G401 (cell line): ENCODE measurements around the gene PTPN1. TPM values are rescaled to one million over a fixed set of nuclear protein-coding genes. Genes with fewer than 3 reads are reported as not detected.

Experiments
- DNase-seq: peaks from one replicate; pipeline ENCODE4 v3.0.0-alpha.2; 2015; ENCODE audit warnings: low spot score
- in situ Hi-C: cut with HindIII; loops from 2 replicates; pipeline ENCODE4 v1.10.0; 2016; ENCODE audit warnings: low sequenced_read_pairs, mixed read lengths
- total RNA-seq: library from RNA; depleted of rRNA; stranded (reverse); fragments of >200 nt; shearing (Covaris generic); gene quantifications from 2 replicates; pipeline ENCODE4 v1.2.3, GENCODE V29; 2014

PTPN1 gene
- total RNA-seq, 1 experiment from 2014 or later = 46.5 TPM

- in situ Hi-C loops = no loop called here
- DNase-seq = no peak
These were observed 36.6 kb downstream of the PTPN1 start for GRCh38 chr20:50546729-50547314.

- in situ Hi-C loops = no loop called here
- no peak for DNase-seq
These were observed 37.8 kb downstream of the PTPN1 start for GRCh38 chr20:50547964-50548363.

GRCh38 chr20:50548396-50548795 is 38.2 kb downstream of the PTPN1 start:
- DNase-seq = no peak
- in situ Hi-C loops = no loop called here

GRCh38 chr20:50550531-50550930 is 40.3 kb downstream of the PTPN1 start:
- in situ Hi-C loops = no loop called here
- no peak for DNase-seq

GRCh38 chr20:50551288-50551687 is 41.1 kb downstream of the PTPN1 start:
- DNase-seq = no peak
- in situ Hi-C loops = no loop called here

- no peak for DNase-seq
- in situ Hi-C loops = no loop called here
These were observed 42.8 kb downstream of the PTPN1 start for GRCh38 chr20:50552979-50553378.

DNA sequence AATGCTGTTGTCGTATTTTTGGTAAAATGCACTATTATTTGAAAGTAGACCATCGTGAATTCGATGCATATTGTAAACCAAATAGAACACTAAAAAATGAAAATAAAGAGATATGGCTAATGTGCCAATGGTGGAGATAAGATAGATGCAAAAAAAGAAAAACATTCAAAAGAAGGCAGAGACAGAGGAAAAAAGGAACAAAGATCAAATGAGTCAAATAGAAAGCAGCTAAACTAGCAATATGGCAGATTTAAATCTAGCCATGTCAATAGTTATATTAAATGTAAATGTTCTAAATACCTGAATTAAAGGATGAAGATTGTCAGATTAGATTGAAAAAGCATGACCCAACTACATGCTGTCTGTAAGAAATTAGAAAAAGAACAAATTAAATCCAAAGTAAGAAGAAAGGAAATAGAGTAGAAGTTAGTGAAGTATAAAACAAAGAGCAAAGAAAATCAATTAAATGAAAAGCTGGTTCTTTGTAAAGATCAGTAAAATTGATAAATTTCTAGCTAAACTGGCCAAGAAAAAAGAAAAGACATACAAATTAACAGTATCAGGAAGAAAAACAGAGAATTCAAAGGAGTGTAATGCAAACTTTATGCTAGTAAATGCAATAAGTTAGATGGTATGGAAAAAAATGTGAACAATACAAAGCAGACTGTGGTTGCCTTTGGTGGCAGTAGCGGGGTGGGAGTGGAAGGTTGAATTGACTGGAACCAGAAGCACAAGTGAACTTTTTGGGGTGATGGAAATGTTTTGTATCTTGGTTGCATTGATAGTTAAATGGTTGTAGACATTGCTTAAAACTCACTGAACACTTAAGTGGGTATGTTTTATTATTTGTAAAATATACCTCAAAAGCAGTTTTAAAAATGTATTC is 44.8 kb downstream of the PTPN1 start:
- in situ Hi-C loops = no loop called here
- DNase-seq = no peak

- DNase-seq = no peak
- in situ Hi-C loops = no loop called here
These were observed 45.5 kb downstream of the PTPN1 start for GRCh38 chr20:50555662-50556061.

DNA sequence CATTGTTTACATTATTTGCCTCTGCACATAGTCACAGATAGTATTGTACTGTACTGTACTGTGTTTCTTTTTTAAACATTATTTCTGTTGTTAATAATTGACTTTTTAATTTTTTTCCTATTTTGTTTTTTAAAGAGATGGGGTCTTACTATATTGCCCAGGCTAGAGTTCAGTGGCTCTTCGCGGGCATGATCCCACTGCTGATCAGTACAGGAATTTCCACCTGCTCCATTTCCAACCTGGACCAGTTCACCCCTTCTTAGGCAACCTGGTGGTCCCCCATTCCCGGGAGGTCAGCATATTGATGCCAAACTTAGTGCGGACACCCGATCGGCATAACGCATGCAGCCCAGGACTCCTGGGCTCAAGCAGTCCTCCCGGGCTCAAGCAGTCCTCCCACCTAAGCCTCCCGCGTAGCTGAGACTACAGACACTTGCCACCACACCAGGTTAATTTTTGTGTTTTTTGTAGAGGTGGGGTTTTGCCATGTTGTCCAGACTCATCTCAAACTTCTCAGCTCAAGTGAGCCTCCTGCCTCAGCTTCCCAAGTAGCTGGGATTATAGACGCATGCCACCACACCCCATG is 47.5 kb downstream of the PTPN1 start:
- in situ Hi-C loops = no loop called here
- no peak for DNase-seq

GRCh38 chr20:50558483-50558925 is 48.3 kb downstream of the PTPN1 start:
- DNase-seq = no peak
- in situ Hi-C loops = no loop called here

DNA sequence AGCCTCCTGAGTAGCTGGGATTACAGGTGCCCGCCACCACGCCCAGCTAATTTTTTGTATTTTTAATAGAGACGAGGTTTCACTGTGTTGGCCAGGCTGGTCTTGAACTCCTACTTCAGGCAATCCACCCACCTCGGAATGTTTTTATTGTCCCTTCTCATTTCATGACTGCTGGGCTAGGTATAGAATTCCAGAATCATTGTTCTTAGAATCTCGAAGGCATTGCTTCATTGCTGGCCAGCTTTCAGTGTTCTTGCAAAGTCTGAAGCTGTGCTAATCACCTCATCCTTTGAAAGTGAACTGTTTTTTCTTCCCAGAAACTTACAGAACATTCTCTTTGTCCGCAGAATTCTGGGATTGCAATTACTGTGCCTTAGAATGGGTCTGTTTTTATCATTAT is 49.0 kb downstream of the PTPN1 start:
- no peak for DNase-seq
- in situ Hi-C loops = no loop called here

DNA sequence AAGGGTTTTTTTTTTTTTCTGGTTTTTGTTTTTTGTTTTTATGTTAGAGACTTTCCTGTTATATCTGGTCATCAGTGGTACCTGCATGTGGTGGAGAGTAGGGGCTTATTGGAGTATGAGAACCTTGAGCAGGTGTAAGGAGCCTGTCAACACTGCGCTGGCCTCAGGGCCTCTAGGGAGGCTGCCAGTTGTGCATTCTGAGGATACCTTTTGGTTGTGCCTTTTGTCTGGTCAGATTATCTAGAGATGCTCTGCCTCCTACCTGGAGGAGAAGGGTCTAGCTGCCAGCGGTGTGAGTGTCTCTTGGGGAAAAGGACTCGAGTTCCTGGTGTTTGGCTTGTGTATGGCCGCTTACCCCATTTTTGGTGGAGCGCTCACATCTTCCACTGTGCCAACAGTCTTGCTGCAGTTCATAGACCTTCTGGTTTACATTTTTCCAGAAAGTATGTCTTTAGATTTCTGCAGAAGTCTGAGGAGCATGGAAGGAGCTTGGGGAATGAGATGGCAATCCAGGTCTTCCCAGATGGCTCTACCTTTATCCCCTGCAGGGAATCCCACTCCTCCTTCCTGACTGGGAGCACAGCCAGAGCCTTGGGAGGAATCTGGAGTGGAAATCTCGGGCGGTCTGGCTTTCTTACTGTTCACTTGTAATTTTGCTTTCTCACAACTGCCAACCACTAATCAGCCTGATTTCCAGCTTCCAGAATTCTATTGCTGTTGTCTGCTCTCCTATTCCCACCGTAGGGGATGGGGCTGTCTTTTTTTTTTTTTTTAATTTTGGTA is 49.9 kb downstream of the PTPN1 start:
- peak; percentile 27 for DNase-seq
- in situ Hi-C loops = no loop called here

- in situ Hi-C loops = no loop called here
- no peak for DNase-seq
These were observed 50.7 kb downstream of the PTPN1 start for GRCh38 chr20:50560867-50561266.

- in situ Hi-C loops = no loop called here
- no peak for DNase-seq
These were observed 51.3 kb downstream of the PTPN1 start for GRCh38 chr20:50561379-50562078.

DNA sequence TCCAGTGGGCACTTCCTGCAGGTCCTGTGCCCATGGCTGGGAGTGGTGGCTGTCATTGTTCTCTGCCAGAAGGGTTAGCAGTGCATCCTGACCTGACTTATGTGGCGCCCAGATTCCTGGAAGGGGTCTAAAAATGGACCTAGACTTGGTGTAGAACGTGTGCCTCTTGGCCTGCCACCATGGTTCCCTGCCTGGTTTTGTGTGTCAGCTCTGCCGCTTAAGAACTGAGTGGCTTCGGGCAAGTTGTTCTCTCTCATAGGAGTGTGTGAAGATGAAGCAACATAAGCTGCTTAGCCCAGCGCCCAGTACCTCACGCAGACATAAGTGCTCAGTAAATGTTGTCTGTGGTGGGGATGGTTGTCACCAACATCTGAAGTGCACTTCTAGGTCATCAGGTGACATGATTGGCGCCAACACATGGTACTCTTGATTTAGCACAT is 52.1 kb downstream of the PTPN1 start:
- in situ Hi-C loops = no loop called here
- no peak for DNase-seq

- DNase-seq = no peak
- in situ Hi-C loops = no loop called here
These were observed 53.2 kb downstream of the PTPN1 start for GRCh38 chr20:50563133-50563944.

DNA sequence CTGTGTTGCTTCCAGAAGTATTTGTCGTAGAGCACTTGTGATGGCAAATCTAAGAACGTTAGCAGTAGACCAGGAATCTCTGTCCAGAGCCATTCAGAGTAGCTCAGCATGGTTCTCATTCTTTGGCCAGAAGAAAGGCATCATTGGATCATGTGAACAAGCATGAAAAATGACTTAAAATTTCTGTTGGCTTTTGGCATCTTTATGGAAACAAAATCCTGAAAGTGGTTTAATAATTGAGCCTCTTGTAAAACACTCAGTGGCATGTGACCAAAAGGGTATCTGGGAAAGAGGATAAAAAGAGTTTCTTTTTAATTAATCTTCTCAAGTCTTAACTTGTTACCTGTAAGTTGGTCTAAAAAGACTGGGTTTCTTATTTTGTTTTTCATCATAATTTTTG is 55.2 kb downstream of the PTPN1 start:
- DNase-seq = no peak
- in situ Hi-C loops = no loop called here

GRCh38 chr20:50565871-50566270 is 55.7 kb downstream of the PTPN1 start:
- in situ Hi-C loops = no loop called here
- DNase-seq = no peak
